K562 (cell line): Measurements from ENCODE around the gene PYGO2. TPM values are rescaled to one million over a fixed set of nuclear protein-coding genes. Genes with fewer than 3 reads are reported as not detected.

Source experiments
- CREB3 ChIP-seq: fragments of 450-650 bp; conservative IDR thresholded peaks from 2 replicates; pipeline ENCODE4 v1.6.1; 2016; ENCODE audit warnings: missing genetic modification characterization, low read depth, mild to moderate bottlenecking, missing compliant biosample characterization, moderate library complexity
- DLX4 ChIP-seq: fragments of 250-450 bp; sonication (Bioruptor Pico); IDR thresholded peaks from 2 replicates; pipeline ENCODE4 v1.6.1; 2021; ENCODE audit warnings: mild to moderate bottlenecking
- E2F5 ChIP-seq: sonication (generic); formaldehyde crosslinking; IDR thresholded peaks from 2 replicates; pipeline ENCODE4 v1.8.0; 2022; ENCODE audit warnings: mild to moderate bottlenecking, missing genetic modification reagents
- ETV1 ChIP-seq: fragments of 450-650 bp; conservative IDR thresholded peaks from 2 replicates; pipeline ENCODE4 v1.6.1; 2016; ENCODE audit warnings: missing genetic modification characterization, control low read depth, low read depth, missing compliant biosample characterization
- FOXP4 ChIP-seq: sonication (generic); formaldehyde crosslinking; IDR thresholded peaks from 2 replicates; pipeline ENCODE4 v1.8.0; 2022; ENCODE audit warnings: mild to moderate bottlenecking, missing genetic modification reagents, borderline replicate concordance
- HDAC6 ChIP-seq: IDR thresholded peaks from 2 replicates; pipeline ENCODE4 v1.6.1; 2012; ENCODE audit warnings: low read depth, mild to moderate bottlenecking, control low read depth, inconsistent platforms, low read length, moderate library complexity
- HES1 ChIP-seq: fragments of 450-650 bp; IDR thresholded peaks from 2 replicates; pipeline ENCODE4 v1.6.1; 2016; ENCODE audit warnings: low read depth, mild to moderate bottlenecking, moderate library complexity
- MBD2 ChIP-seq: sonication (generic); IDR thresholded peaks from 2 replicates; pipeline ENCODE4 v1.6.1; 2016; ENCODE audit warnings: low read depth, borderline replicate concordance
- NFIC ChIP-seq: fragments of 450-650 bp; IDR thresholded peaks from 2 replicates; pipeline ENCODE4 v1.6.1; 2017; ENCODE audit warnings: mild to moderate bottlenecking, inconsistent platforms
- PHF8 ChIP-seq: fragments of 200-600 bp; sonication (generic); IDR thresholded peaks from 2 replicates; pipeline ENCODE4 v1.6.1; 2012; ENCODE audit warnings: mixed run types, mild to moderate bottlenecking, inconsistent platforms, low read length, moderate library complexity, borderline replicate concordance
- RBFOX2 ChIP-seq: fragments of 200-400 bp; formaldehyde crosslinking; IDR thresholded peaks from 2 replicates; pipeline ENCODE4 v1.6.1; 2017; ENCODE audit warnings: low read depth, mild to moderate bottlenecking, low read length, moderate library complexity
- RBM25 ChIP-seq: fragments of 200-400 bp; formaldehyde crosslinking; IDR thresholded peaks from 2 replicates; pipeline ENCODE4 v1.6.1; 2018; ENCODE audit warnings: low read length, low read depth, moderate library complexity; ENCODE audit not compliant: severe bottlenecking
- RFX1 ChIP-seq: fragments of 450-650 bp; IDR thresholded peaks from 2 replicates; pipeline ENCODE4 v1.6.1; 2016; ENCODE audit warnings: mild to moderate bottlenecking, moderate library complexity
- SAFB ChIP-seq: fragments of 200-400 bp; formaldehyde crosslinking; IDR thresholded peaks from 2 replicates; pipeline ENCODE4 v1.6.1; 2017; ENCODE audit warnings: low read depth, low read length, borderline replicate concordance
- SNRNP70 ChIP-seq: fragments of 200-400 bp; formaldehyde crosslinking; optimal IDR thresholded peaks from 2 replicates; pipeline ENCODE3; 2017; ENCODE audit warnings: low read depth, low read length
- SRSF7 ChIP-seq: fragments of 200-400 bp; formaldehyde crosslinking; optimal IDR thresholded peaks from 2 replicates; pipeline ENCODE3; 2017; ENCODE audit warnings: mild to moderate bottlenecking, low read depth, low read length
- TAF9B ChIP-seq: fragments of 450-650 bp; IDR thresholded peaks from 2 replicates; pipeline ENCODE4 v1.6.1; 2018; ENCODE audit warnings: mild to moderate bottlenecking; ENCODE audit not compliant: partially characterized antibody
- U2AF2 ChIP-seq: fragments of 200-400 bp; formaldehyde crosslinking; optimal IDR thresholded peaks from 2 replicates; pipeline ENCODE3; 2017; ENCODE audit warnings: low read depth, mild to moderate bottlenecking, low read length
- USF1 ChIP-seq: sonication (generic); formaldehyde crosslinking; IDR thresholded peaks from 2 replicates; pipeline ENCODE4 v1.9.0; 2022; ENCODE audit warnings: mild to moderate bottlenecking, missing genetic modification reagents
- ZFP1 ChIP-seq: fragments of 450-650 bp; formaldehyde crosslinking; IDR thresholded peaks from 2 replicates; pipeline ENCODE4 v1.4.0; 2020; ENCODE audit warnings: mild to moderate bottlenecking, mixed read lengths
- ZNF699 ChIP-seq: fragments of 250-450 bp; sonication (Bioruptor Pico); IDR thresholded peaks from 2 replicates; pipeline ENCODE4 v1.8.0; 2021; ENCODE audit warnings: mild to moderate bottlenecking, moderate library complexity; ENCODE audit not compliant: insufficient replicate concordance
- ZNF79 ChIP-seq: fragments of 250-450 bp; sonication (Bioruptor Pico); IDR thresholded peaks from 2 replicates; pipeline ENCODE4 v1.4.0; 2020; ENCODE audit warnings: low read depth, mild to moderate bottlenecking, moderate library complexity
- polyA plus RNA-seq, 8 experiments: library from polyadenylated mRNA; depleted of rRNA in 4 of 8; stranded (reverse) in 5 of 8; unstranded in 3 of 8; fragments of >200 nt; fragmentation: Nextera tagmentation in 2 of 8; fragmentation: Illumina TruSeq in 1 of 8; extraction: Ambion mirVana in 2 of 8; extraction: Trizol in 1 of 8; gene quantifications; 2 replicates each; pipeline versions ENCODE4 v1.2.1 to v1.2.3, GENCODE V29; 2011 to 2014; ENCODE audit warnings: inconsistent platforms in 1 of 8, missing spikeins in 1 of 8
- total RNA-seq, 7 experiments: library from RNA; depleted of rRNA in 6 of 7; stranded (reverse); fragments of >200 nt in 6 of 7; fragmentation: Illumina TruSeq in 2 of 7; extraction: Trizol in 2 of 7; gene quantifications; 2 replicates each; pipeline versions ENCODE4 v1.2.1 to v1.2.3, GENCODE V29; 2011 to 2021; ENCODE audit warnings: low replicate concordance in 1 of 7

PYGO2 gene
- total and polyA plus RNA-seq, 9 of the 15 experiments (the other 6 are each of a cell fraction or from before 2014, with no cell fraction given), result 8.3 to 36.2 (median 18.2) TPM

- TF ChIP-seq FOXP4 (no peak), USF1 (peak; percentile 96), CREB3 (tag) (no peak), RBFOX2 (no peak; the same call in none of the 2 replicates), MBD2 (peak; percentile 99), E2F5 (CRISPR knock-in tag) (no peak), SRSF7 (no peak), DLX4 (CRISPR knock-in tag) (no peak), RBM25 (peak; percentile 99), ZNF699 (CRISPR knock-in tag) (no peak), U2AF2 (no peak), HDAC6 (no peak), ETV1 (peak; percentile 48; the same call in 1 of the 2 replicates), HES1 (no peak), NFIC (no peak), ZNF79 (CRISPR knock-in tag) (no peak), TAF9B (peak; percentile 70), ZFP1 (CRISPR knock-in tag) (no peak), SNRNP70 (no peak), RFX1 (peak; percentile 81), PHF8 (peak; percentile 66; the same call in 1 of the 2 replicates), SAFB (no peak)
These were observed 21.5 kb upstream of the PYGO2 start, which contains the start of gene FLAD1 (continued) for GRCh38 chr1:154982897-154983648.
